NT2/D1 (cell line): ENCODE measurements around the gene RNU6-7.

Source experiments
- DNase-seq: peaks from one replicate; pipeline ENCODE4 v3.0.0-alpha.2; 2011; ENCODE audit warnings: low read depth, low spot score
- H3K27me3 ChIP-seq: 2 replicates; pipeline ENCODE4 v1.6.0; 2011; ENCODE audit warnings: mild to moderate bottlenecking; ENCODE audit not compliant: insufficient read length, insufficient read depth
- H3K36me3 ChIP-seq: 2 replicates; pipeline ENCODE4 v1.6.1; 2011; ENCODE audit warnings: mild to moderate bottlenecking, low read length, mixed read lengths; ENCODE audit not compliant: insufficient read depth, insufficient read length
- H3K4me1 ChIP-seq: 2 replicates; pipeline ENCODE4 v1.5.1; 2011; ENCODE audit not compliant: insufficient read depth, insufficient read length
- H3K4me3 ChIP-seq: 2 replicates; pipeline ENCODE4 v1.5.1; 2011; ENCODE audit warnings: low read depth; ENCODE audit not compliant: insufficient read length
- H3K9ac ChIP-seq: 2 replicates; pipeline ENCODE4 v1.6.0; 2011; ENCODE audit warnings: low read depth; ENCODE audit not compliant: insufficient read length
- H3K9me3 ChIP-seq: 2 replicates; pipeline ENCODE4 v1.5.1; 2011; ENCODE audit warnings: mild to moderate bottlenecking, low read length; ENCODE audit not compliant: insufficient read depth
- SUZ12 ChIP-seq: IDR thresholded peaks from 2 replicates; pipeline ENCODE4 v1.6.1; 2011; ENCODE audit not compliant: insufficient read length, insufficient read depth; ENCODE audit errors: extremely low read depth
- YY1 ChIP-seq: IDR thresholded peaks from 2 replicates; pipeline ENCODE4 v1.6.1; 2011; ENCODE audit not compliant: insufficient read length, insufficient read depth
- ZNF274 ChIP-seq: IDR thresholded peaks from 2 replicates; pipeline ENCODE4 v1.6.1; 2011; ENCODE audit warnings: mild to moderate bottlenecking, low read depth, low read length

The RNU6-7 gene

DNA sequence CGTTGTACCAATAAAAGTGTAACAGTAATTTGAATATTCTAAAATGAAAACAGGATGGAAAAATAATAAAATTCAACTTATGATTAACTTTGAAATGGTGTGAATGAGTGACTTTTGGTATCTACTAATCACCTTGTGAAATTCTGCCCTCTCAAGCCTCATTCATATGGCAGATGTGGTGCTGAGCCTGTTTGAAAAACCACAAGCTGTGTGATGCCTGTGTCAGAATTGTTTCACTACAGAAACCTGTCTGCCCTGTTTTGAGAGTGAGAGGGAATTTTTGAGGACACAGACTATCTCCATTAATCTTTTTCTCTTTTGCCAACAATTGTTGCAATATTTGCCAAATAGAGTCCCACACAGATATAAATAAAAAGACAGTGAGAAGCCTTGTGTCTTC lies 3.9 kb upstream of the RNU6-7 start:
- no peaks in the 10 kb centered on the region for H3K9me3 ChIP-seq
- no peaks in the 10 kb centered on the region for H3K4me1 ChIP-seq
- H3K4me3 ChIP-seq, result no peak overlapping the region
- no peak for TF ChIP-seq SUZ12
- no peak overlapping the region for H3K9ac ChIP-seq
- DNase-seq, result no peak
- H3K36me3 ChIP-seq, result no peaks in the 10 kb centered on the region
- peaks cover 13% of the 10 kb centered on the region for H3K27me3 ChIP-seq

DNA sequence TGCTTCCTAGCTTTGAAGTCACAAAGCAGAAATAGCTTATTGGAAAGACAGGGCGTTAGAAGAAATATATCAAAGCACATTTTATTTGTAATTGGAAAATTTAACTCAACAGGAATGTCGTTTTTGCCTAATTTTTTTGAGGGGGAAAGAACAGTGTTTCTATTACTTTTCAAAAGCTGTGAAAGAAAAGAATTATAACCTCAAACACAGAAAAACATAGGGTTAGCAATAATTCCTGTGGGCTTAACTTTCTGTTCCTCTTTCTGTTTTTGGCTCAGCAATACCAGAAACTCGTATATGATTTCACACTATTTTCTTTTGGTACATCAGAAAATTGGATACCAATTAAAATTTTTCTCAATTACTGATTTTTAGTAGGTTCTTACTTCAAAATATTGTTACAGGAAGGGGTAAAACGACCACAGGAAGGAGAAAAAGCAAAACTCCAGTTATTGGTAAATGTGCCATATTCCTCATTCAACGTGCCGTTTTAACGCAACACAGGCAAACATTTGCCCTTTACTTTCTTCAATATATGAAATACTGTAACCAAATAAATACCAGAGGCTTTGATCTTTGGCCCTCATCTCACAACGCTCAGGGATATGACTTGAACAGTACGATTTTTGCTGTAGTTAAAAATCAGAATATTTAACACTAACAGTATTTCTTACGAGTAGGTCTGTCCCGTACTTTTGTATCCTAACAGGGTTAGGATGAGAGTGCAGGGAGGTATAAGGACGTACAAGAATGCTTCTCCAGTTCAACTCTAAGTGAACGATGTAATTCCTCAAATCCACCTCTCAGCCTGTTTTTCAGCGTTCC lies 1.3 kb upstream of the RNU6-7 start:
- H3K9ac ChIP-seq, result no peak overlapping the region
- no peak for TF ChIP-seq SUZ12
- no peak for TF ChIP-seq ZNF274
- no peak for TF ChIP-seq YY1
- H3K27me3 ChIP-seq, result peaks cover 25% of the 10 kb centered on the region
- H3K4me3 ChIP-seq, result peak overlapping the region; percentile 85
- DNase-seq, result no peak
- H3K36me3 ChIP-seq, result no peaks in the 10 kb centered on the region
- no peaks in the 10 kb centered on the region for H3K9me3 ChIP-seq
- H3K4me1 ChIP-seq, result no peaks in the 10 kb centered on the region

DNA sequence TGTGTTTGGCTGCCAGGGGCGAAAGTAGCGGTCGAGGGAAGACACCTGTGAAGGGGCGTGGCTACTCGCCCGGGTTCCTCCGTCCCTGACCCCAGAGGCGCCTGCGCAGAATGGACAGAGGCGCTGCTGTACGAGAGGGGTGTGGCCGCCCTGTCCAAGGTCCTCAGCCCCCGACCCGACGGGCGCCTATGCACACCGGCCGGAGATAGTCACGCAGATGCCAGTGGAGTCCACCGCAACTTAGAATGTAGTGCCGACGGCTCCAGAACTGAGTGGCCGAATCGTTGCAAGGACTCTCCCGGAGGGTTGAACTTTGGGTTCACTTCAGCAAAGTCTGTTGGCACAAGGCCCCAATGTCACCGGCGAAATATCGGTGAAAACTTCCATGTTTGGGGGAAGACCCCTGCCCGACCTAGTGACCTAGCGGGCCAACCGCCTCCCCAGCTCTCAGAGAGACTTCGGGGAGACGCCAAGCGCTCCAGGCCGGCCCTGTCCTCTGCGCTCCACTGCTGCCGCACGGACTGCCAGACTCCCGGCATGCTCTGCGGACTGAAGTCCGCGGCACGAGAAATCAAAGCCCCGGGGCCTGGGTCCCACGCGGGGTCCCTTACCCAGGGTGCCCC lies 541 bp upstream of the RNU6-7 start:
- TF ChIP-seq SUZ12, result no peak
- TF ChIP-seq ZNF274, result no peak
- TF ChIP-seq YY1, result no peak
- Histone ChIP-seq H3K4me3 (peak overlapping the region; percentile 85), H3K4me1 (no peaks in the 10 kb centered on the region), H3K9ac (peak overlapping the region; percentile 74), H3K27me3 (peaks cover 25% of the 10 kb centered on the region), H3K36me3 (no peaks in the 10 kb centered on the region), H3K9me3 (no peaks in the 10 kb centered on the region)
- peak; percentile 63 for DNase-seq

DNA sequence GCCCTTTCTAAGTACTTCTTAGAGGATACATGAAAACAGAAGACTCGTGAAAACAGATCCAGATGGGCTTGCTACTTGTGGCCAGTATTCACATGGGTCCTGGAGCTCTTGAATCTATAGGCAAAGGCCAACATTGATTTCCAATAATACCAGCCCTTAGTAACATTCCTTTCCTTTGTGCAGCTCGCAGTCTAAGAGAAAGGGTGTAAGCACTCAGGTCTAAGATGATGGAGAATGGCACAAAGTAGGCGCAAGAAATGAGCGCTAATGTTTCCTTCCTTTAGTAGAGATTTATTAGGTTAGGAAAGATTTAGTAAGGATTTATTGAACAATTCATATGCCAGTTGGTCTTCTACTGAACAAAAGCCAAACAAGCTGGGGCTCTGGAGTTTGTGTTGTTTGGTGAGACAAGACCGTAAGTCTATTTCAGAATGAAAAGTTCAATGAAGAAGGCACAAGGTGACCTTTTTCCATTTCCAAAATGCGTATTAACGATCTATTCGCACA lies 699 bp downstream of the RNU6-7 start:
- TF ChIP-seq ZNF274 (no peak), YY1 (no peak), SUZ12 (no peak)
- no peaks in the 10 kb centered on the region for H3K36me3 ChIP-seq
- H3K9me3 ChIP-seq, result no peaks in the 10 kb centered on the region
- H3K4me3 ChIP-seq, result peak overlapping the region; percentile 85
- peaks cover 25% of the 10 kb centered on the region for H3K27me3 ChIP-seq
- no peak for DNase-seq
- peak overlapping the region; percentile 70 for H3K9ac ChIP-seq
- H3K4me1 ChIP-seq, result no peaks in the 10 kb centered on the region

DNA sequence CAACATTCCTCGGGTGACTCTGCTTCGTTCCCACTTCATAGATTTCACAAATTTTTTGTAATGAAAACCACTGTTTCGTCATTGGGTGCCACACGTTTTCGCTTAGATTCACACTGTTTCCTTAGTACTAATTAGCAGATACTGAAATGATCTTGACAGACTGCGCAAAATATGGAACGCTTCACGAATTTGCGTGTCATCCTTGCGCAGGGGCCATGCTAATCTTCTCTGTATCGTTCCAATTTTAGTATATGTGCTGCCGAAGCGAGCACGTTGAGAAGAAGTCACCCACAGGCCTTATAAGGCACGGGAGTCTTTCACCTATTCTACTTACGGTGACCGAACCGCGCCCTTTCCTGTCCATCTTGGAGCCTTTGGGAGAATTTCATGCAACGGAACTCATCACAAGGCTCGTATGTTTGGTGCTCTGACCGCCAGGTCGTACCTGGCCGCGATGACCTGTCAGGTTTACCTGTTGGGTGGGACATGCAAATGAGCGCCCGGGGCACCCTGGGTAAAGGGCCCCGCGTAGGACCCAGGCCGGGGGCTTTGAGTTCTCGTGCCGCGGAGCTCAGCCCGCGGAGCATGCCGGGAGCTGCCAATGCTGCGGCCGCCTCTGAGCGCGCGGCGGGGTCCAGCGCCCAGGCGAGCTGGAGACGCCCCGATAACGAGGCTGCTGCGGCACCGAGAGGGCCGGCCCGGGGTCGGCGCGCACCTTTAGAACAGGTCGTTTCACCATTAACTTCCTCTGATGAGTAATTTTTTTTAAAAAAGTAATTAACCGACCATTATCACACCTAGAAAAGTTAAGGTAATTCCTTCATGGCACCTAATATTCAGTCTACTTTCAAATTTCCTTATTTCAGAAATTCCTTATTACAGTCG lies 1.4 kb downstream of the RNU6-7 start, which contains the start of gene RNU6-8:
Gene RNU6-8 (minus strand): TSS at position 272 of the 885 bp plus-strand sequence.
- Histone ChIP-seq H3K4me3 (peak within 1 kb of the TSS; percentile 85), H3K36me3 (no peaks in the 10 kb centered on the region), H3K4me1 (no peaks in the 10 kb centered on the region), H3K27me3 (peaks cover 25% of the 10 kb centered on the region), H3K9ac (peak within 1 kb of the TSS; percentile 80), H3K9me3 (no peaks in the 10 kb centered on the region)
- no peak for TF ChIP-seq YY1
- TF ChIP-seq ZNF274, result no peak
- no peak for TF ChIP-seq SUZ12
- DNase-seq, result peak; percentile 69

DNA sequence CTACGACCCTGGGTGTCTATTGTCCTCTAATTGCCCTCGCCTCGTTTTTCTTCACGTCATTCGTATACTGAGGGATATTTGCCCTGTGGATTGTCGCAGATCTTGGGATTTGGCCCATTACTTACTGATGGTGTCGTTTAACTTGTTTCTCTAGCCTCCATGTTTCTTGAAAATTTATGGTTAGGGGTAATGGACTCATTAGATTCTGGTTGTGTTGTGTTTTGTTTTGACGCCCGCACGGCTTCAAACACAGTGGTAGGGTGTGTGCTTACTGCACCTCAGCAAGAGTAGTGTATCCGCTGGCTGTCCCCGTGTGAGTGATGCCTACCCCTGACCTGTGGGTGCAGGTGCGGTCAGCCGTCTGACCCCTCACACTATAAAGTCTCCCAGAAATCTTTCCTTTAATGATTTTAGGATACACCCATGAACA lies 2.1 kb downstream of the RNU6-7 start:
- peak overlapping the region; percentile 64 for H3K9ac ChIP-seq
- TF ChIP-seq ZNF274 (no peak), YY1 (no peak), SUZ12 (no peak)
- peak overlapping the region; percentile 71 for H3K4me3 ChIP-seq
- no peak for DNase-seq
- no peaks in the 10 kb centered on the region for H3K9me3 ChIP-seq
- no peaks in the 10 kb centered on the region for H3K36me3 ChIP-seq
- H3K4me1 ChIP-seq, result no peaks in the 10 kb centered on the region
- H3K27me3 ChIP-seq, result peaks cover 25% of the 10 kb centered on the region
